GM12892 (cell line): ENCODE data around the gene KRTAP16-1.
"Not testable (repeated sequence)": the region's sequence is repeated elsewhere in the genome, so short reads cannot be mapped to it uniquely, and the experiment has no call there.

Source experiments
- POLR2A ChIP-seq: IDR thresholded peaks from 2 replicates; pipeline ENCODE4 v1.6.1; 2011; ENCODE audit warnings: low read depth, low read length, control low read depth
- POLR2AphosphoS5 ChIP-seq: IDR thresholded peaks from 2 replicates; pipeline ENCODE4 v1.6.1; 2011; ENCODE audit warnings: low read depth, low read length, control low read depth
- TAF1 ChIP-seq: IDR thresholded peaks from 2 replicates; pipeline ENCODE4 v1.6.1; 2011; ENCODE audit warnings: low read depth, mild to moderate bottlenecking, control low read depth, low read length, borderline replicate concordance

DNA sequence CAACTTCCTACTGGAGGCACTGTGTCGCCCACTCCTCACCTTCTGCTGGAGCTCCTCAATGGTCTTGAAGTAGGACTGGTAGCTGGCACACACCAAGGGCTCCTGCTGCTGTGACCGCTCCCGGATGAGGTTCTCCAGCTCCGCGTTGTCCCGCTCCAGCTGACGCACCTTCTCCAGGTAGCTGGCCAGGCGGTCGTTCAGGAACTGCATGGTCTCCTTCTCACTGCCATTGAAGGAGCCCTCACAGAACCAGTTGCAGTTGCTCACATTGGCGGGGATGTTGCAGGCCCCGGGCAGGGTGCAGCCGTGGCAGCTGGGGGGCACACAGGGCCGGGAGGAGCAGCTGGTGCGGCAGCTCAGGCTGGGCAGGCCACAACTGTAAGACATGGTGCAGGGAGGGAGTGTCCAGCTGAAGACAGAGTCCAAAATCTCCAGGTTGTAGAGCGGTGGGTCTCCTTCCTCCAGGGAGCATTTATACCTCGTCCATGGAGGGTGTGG, 41.3 kb upstream of the KRTAP16-1 start, which contains the start of gene KRT33A:
- TF ChIP-seq POLR2AphosphoS5, POLR2A, TAF1: not testable (repeated sequence)
